Neural cell (in vitro differentiated cells): ENCODE data around the gene NRP1. TPM values are rescaled to one million over a fixed set of nuclear protein-coding genes. Genes with fewer than 3 reads are reported as not detected.

ENCODE experiments used
- H2AFZ ChIP-seq: fragments of 200-600, 300-800 bp; sonication (generic), shearing (Covaris generic); 2 replicates; pipeline ENCODE4 v1.6.0; 2014; ENCODE audit warnings: low read depth, mild to moderate bottlenecking, antibody characterized with exemption, low read length, moderate library complexity
- H3F3A ChIP-seq: fragments of 200-600 bp; shearing (Covaris generic); 2 replicates; pipeline ENCODE4 v1.6.1; 2016; ENCODE audit warnings: mild to moderate bottlenecking, moderate library complexity, mixed read lengths, antibody characterized with exemption, low read length; ENCODE audit not compliant: insufficient read depth, poor library complexity, severe bottlenecking
- H3K27ac ChIP-seq: fragments of 200-600, 300-800 bp; sonication (generic), shearing (Covaris generic); 2 replicates; pipeline ENCODE4 v1.5.1; 2014; ENCODE audit warnings: mild to moderate bottlenecking, low read length, moderate library complexity
- H3K27me3 ChIP-seq: fragments of 300-800, 200-600 bp; sonication (generic), shearing (Covaris generic); 2 replicates; pipeline ENCODE4 v1.6.0; 2014; ENCODE audit warnings: mild to moderate bottlenecking, low read depth, low read length, moderate library complexity; ENCODE audit not compliant: insufficient read depth
- H3K36me3 ChIP-seq: fragments of 300-800, 200-600 bp; sonication (generic), shearing (Covaris generic); 2 replicates; pipeline ENCODE4 v1.5.1; 2014; ENCODE audit warnings: mild to moderate bottlenecking, antibody characterized with exemption, low read length, moderate library complexity; ENCODE audit not compliant: insufficient read depth
- H3K4me2 ChIP-seq: fragments of 300-800, 200-600 bp; sonication (generic), shearing (Covaris generic); 2 replicates; pipeline ENCODE4 v1.6.0; 2014; ENCODE audit warnings: mild to moderate bottlenecking, low read length
- H3K4me3 ChIP-seq: fragments of 300-800, 200-600 bp; sonication (generic), shearing (Covaris generic); 2 replicates; pipeline ENCODE4 v1.5.1; 2014; ENCODE audit warnings: mild to moderate bottlenecking, low read length, moderate library complexity
- H3K79me2 ChIP-seq: fragments of 200-600 bp; shearing (Covaris generic); replicated peaks from 2 replicates; pipeline ENCODE4 v1.6.0; 2014; ENCODE audit warnings: mild to moderate bottlenecking, low read length, moderate library complexity; ENCODE audit not compliant: insufficient read depth
- H3K9ac ChIP-seq: fragments of 300-800, 200-600 bp; sonication (generic), shearing (Covaris generic); 2 replicates; pipeline ENCODE4 v1.6.1; 2016; ENCODE audit warnings: mild to moderate bottlenecking, low read length, mixed read lengths
- H3K9me2 ChIP-seq: fragments of 200-600 bp; shearing (Covaris generic); 2 replicates; pipeline ENCODE4 v1.6.1; 2016; ENCODE audit warnings: mild to moderate bottlenecking, low read length, mixed read lengths; ENCODE audit not compliant: insufficient read depth
- H3K9me3 ChIP-seq: fragments of 200-600, 300-800 bp; sonication (generic), shearing (Covaris generic); 2 replicates; pipeline ENCODE4 v1.6.1; 2016; ENCODE audit warnings: mild to moderate bottlenecking, mixed run types, low read length, moderate library complexity, mixed read lengths
- H4K20me1 ChIP-seq: fragments of 200-600 bp; shearing (Covaris generic); 2 replicates; pipeline ENCODE4 v1.6.1; 2016; ENCODE audit warnings: mild to moderate bottlenecking, mixed run types; ENCODE audit not compliant: insufficient read depth
- EP300 ChIP-seq: fragments of 450-650 bp; conservative IDR thresholded peaks from 2 replicates; pipeline ENCODE4 v1.6.1; 2014; ENCODE audit warnings: antibody characterized with exemption, mild to moderate bottlenecking, moderate library complexity; ENCODE audit not compliant: poor library complexity, severe bottlenecking
- EZH2 ChIP-seq: fragments of 200-600, 300-800 bp; shearing (Covaris generic), sonication (generic); IDR thresholded peaks from 2 replicates; pipeline ENCODE4 v1.6.1; 2014; ENCODE audit warnings: antibody characterized with exemption, low read length, borderline replicate concordance, mild to moderate bottlenecking; ENCODE audit not compliant: insufficient read depth, poor library complexity, severe bottlenecking
- MXI1 ChIP-seq: fragments of 450-650 bp; conservative IDR thresholded peaks from 2 replicates; pipeline ENCODE4 v1.6.1; 2014; ENCODE audit warnings: antibody characterized with exemption, mild to moderate bottlenecking; ENCODE audit not compliant: poor library complexity, severe bottlenecking
- POLR2AphosphoS5 ChIP-seq: IDR thresholded peaks from 2 replicates; pipeline ENCODE4 v1.6.1; 2012
- RAD21 ChIP-seq: fragments of 450-650 bp; conservative IDR thresholded peaks from 2 replicates; pipeline ENCODE4 v1.6.1; 2014; ENCODE audit warnings: antibody characterized with exemption, mild to moderate bottlenecking, moderate library complexity
- SMC3 ChIP-seq: fragments of 450-650 bp; conservative IDR thresholded peaks from 2 replicates; pipeline ENCODE4 v1.6.1; 2014; ENCODE audit warnings: antibody characterized with exemption, mild to moderate bottlenecking, moderate library complexity; ENCODE audit not compliant: poor library complexity
- TAF1 ChIP-seq: IDR thresholded peaks from 2 replicates; pipeline ENCODE4 v1.6.1; 2012; ENCODE audit warnings: low read depth
- polyA plus RNA-seq: library from polyadenylated mRNA; depleted of rRNA; stranded (reverse); fragments of >200 nt; gene quantifications from 2 replicates; pipeline ENCODE4 v1.2.3, GENCODE V29; 2014
- TF ChIP-seq, protein P1 (sequence below): IDR thresholded peaks from 2 replicates; pipeline ENCODE4 v1.6.1; 2012; ENCODE audit warnings: borderline replicate concordance
- TF ChIP-seq, protein P2 (sequence below): fragments of 450-650 bp; IDR thresholded peaks from 2 replicates; pipeline ENCODE4 v1.5.1; 2014; ENCODE audit warnings: antibody characterized with exemption, mild to moderate bottlenecking, moderate library complexity; ENCODE audit not compliant: poor library complexity, severe bottlenecking

Gene NRP1
- polyA plus RNA-seq, 1 donor from 2014 or later = 23.2 TPM

DNA sequence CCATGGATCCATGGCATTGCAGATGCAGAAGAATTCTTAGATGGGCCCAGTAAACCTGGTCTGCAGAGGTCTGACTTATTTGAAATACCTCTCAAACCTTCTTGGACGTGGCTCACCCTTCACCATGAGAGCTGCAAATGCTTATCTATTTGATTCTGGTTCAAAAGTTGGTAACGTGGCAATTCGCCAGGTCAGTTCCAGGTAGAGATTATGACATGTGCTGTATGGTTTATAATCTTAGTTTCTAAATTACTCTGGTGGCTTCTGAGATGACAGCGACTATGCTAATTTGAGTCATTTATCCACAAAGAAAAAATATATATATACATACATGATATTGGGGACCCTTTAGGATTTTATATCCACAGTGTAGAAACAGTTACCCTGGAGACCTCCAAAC is 68.8 kb downstream of the NRP1 start:
- H4K20me1 ChIP-seq = no peaks in the 10 kb centered on the region
- no peak overlapping the region for H2AFZ ChIP-seq
- H3K36me3 ChIP-seq = no peaks in the 10 kb centered on the region
- no peaks in the 10 kb centered on the region for H3K9me3 ChIP-seq
- no peak overlapping the region for H3K4me3 ChIP-seq
- H3K4me2 ChIP-seq = no peak overlapping the region
- no peaks in the 10 kb centered on the region for H3F3A ChIP-seq
- no peaks in the 10 kb centered on the region for H3K27me3 ChIP-seq
- H3K27ac ChIP-seq = no peak overlapping the region
- H3K79me2 ChIP-seq = no peaks in the 10 kb centered on the region
- no peak overlapping the region for H3K9ac ChIP-seq
- TF ChIP-seq, protein P1, sequence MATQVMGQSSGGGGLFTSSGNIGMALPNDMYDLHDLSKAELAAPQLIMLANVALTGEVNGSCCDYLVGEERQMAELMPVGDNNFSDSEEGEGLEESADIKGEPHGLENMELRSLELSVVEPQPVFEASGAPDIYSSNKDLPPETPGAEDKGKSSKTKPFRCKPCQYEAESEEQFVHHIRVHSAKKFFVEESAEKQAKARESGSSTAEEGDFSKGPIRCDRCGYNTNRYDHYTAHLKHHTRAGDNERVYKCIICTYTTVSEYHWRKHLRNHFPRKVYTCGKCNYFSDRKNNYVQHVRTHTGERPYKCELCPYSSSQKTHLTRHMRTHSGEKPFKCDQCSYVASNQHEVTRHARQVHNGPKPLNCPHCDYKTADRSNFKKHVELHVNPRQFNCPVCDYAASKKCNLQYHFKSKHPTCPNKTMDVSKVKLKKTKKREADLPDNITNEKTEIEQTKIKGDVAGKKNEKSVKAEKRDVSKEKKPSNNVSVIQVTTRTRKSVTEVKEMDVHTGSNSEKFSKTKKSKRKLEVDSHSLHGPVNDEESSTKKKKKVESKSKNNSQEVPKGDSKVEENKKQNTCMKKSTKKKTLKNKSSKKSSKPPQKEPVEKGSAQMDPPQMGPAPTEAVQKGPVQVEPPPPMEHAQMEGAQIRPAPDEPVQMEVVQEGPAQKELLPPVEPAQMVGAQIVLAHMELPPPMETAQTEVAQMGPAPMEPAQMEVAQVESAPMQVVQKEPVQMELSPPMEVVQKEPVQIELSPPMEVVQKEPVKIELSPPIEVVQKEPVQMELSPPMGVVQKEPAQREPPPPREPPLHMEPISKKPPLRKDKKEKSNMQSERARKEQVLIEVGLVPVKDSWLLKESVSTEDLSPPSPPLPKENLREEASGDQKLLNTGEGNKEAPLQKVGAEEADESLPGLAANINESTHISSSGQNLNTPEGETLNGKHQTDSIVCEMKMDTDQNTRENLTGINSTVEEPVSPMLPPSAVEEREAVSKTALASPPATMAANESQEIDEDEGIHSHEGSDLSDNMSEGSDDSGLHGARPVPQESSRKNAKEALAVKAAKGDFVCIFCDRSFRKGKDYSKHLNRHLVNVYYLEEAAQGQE = no peak
- no peak for TF ChIP-seq TAF1
- TF ChIP-seq, protein P2, sequence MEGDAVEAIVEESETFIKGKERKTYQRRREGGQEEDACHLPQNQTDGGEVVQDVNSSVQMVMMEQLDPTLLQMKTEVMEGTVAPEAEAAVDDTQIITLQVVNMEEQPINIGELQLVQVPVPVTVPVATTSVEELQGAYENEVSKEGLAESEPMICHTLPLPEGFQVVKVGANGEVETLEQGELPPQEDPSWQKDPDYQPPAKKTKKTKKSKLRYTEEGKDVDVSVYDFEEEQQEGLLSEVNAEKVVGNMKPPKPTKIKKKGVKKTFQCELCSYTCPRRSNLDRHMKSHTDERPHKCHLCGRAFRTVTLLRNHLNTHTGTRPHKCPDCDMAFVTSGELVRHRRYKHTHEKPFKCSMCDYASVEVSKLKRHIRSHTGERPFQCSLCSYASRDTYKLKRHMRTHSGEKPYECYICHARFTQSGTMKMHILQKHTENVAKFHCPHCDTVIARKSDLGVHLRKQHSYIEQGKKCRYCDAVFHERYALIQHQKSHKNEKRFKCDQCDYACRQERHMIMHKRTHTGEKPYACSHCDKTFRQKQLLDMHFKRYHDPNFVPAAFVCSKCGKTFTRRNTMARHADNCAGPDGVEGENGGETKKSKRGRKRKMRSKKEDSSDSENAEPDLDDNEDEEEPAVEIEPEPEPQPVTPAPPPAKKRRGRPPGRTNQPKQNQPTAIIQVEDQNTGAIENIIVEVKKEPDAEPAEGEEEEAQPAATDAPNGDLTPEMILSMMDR = no peak
- no peak for TF ChIP-seq SMC3
- no peak for TF ChIP-seq EP300
- no peak for TF ChIP-seq POLR2AphosphoS5
- TF ChIP-seq MXI1 = no peak
- TF ChIP-seq RAD21 = no peak
- no peak for TF ChIP-seq EZH2
- no peaks in the 10 kb centered on the region for H3K9me2 ChIP-seq

DNA sequence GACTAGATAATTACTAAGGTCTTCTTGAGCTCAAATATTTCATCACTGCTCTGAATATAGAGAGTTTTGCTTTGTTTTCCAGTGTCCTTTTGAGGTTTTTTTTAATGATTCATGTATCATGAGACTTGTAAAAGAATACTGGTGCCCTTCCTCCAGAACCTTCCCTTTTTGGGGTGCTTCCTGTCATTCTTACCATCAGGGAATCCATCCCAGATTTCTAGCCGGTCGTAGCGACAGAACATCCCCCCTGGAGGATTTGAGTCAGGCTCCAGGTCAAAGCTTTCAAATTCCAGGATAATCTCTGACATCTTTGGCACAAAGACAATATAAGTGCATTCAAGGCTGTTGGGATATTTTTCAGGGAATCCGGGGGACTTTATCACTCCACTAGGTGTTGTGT is 71.0 kb downstream of the NRP1 start:
- no peak overlapping the region for H3K4me2 ChIP-seq
- H3K27ac ChIP-seq = no peak overlapping the region
- H3K9ac ChIP-seq = no peak overlapping the region

More for the DNA sequence above, 71.0 kb downstream of the NRP1 start:
- Histone ChIP-seq H4K20me1 (no peaks in the 10 kb centered on the region), H3F3A (no peaks in the 10 kb centered on the region), H3K79me2 (no peaks in the 10 kb centered on the region), H3K36me3 (no peaks in the 10 kb centered on the region), H3K4me3 (no peak overlapping the region), H3K9me2 (no peaks in the 10 kb centered on the region), H2AFZ (no peak overlapping the region), H3K9me3 (no peaks in the 10 kb centered on the region), H3K27me3 (no peaks in the 10 kb centered on the region)
- TF ChIP-seq EP300 = no peak
- TF ChIP-seq MXI1 = no peak
- TF ChIP-seq POLR2AphosphoS5 = no peak
- TF ChIP-seq RAD21 = no peak
- TF ChIP-seq TAF1 = no peak
- no peak for TF ChIP-seq EZH2
- TF ChIP-seq, protein P2 = no peak
- no peak for TF ChIP-seq SMC3
- TF ChIP-seq, protein P1 = no peak
